A673 (cell line): ENCODE data around the gene POLR1G. TPM values are rescaled to one million over a fixed set of nuclear protein-coding genes. Genes with fewer than 3 reads are reported as not detected.

ENCODE experiments used
- BruUV-seq: library from RNA; stranded (reverse); fragments of 400-500 nt; replicated peaks from 2 replicates; lab custom pipeline; 2021; lab: Mats Ljungman, UMichigan
- CTCF ChIA-PET: fragments of 300-600 bp; sonication (Branson Sonifier 250); formaldehyde crosslinking; loops from one replicate; lab custom pipeline; 2022; ENCODE audit warnings: antibody characterized with exemption; lab: Charles Lee
- POLR2A ChIA-PET: fragments of 300-600 bp; sonication (Branson Sonifier 250); formaldehyde crosslinking; loops from one replicate; lab custom pipeline; 2022; ENCODE audit warnings: antibody characterized with exemption; ENCODE audit not compliant: low non-redundant PET; lab: Charles Lee
- DNase-seq: peaks from one replicate; pipeline ENCODE4 v3.0.0-alpha.2; 2015; ENCODE audit warnings: low spot score
- H3K27ac ChIP-seq: fragments of 200-600 bp; sonication (generic); 2 replicates; pipeline ENCODE4 v1.5.1; 2016; ENCODE audit warnings: mixed run types, low read depth, mild to moderate bottlenecking, mixed read lengths, antibody characterized with exemption, low read length; ENCODE audit not compliant: poor library complexity, severe bottlenecking
- H3K27me3 ChIP-seq: fragments of 200-600 bp; sonication (generic); replicated peaks from 2 replicates; pipeline ENCODE4 v1.6.1; 2017; ENCODE audit warnings: mixed run types, low read depth, mild to moderate bottlenecking, mixed read lengths, antibody characterized with exemption, low read length; ENCODE audit not compliant: insufficient read depth, poor library complexity
- H3K36me3 ChIP-seq: fragments of 200-600 bp; sonication (generic); 2 replicates; pipeline ENCODE4 v1.6.1; 2016; ENCODE audit warnings: mixed run types, mild to moderate bottlenecking, mixed read lengths, antibody characterized with exemption, low read length; ENCODE audit not compliant: insufficient read depth, poor library complexity, severe bottlenecking
- H3K4me1 ChIP-seq: fragments of 200-600 bp; sonication (generic); 2 replicates; pipeline ENCODE4 v1.6.1; 2017; ENCODE audit warnings: mixed run types, mild to moderate bottlenecking, mixed read lengths, antibody characterized with exemption, low read length; ENCODE audit not compliant: insufficient read depth, poor library complexity, severe bottlenecking
- H3K4me3 ChIP-seq: fragments of 200-600 bp; sonication (generic); 2 replicates; pipeline ENCODE4 v1.5.1; 2016; ENCODE audit warnings: low read depth, mixed run types, mild to moderate bottlenecking, mixed read lengths, low read length; ENCODE audit not compliant: poor library complexity, severe bottlenecking
- H3K9me3 ChIP-seq: fragments of 200-600 bp; sonication (generic); 2 replicates; pipeline ENCODE4 v1.6.1; 2016; ENCODE audit warnings: mixed run types, low read depth, mild to moderate bottlenecking, mixed read lengths, antibody characterized with exemption, low read length; ENCODE audit not compliant: poor library complexity, severe bottlenecking
- CTCF ChIP-seq: fragments of 300-800, 200-600 bp; sonication (generic); conservative IDR thresholded peaks from 2 replicates; pipeline ENCODE4 v1.5.1; 2017; ENCODE audit warnings: low read depth, mild to moderate bottlenecking, antibody characterized with exemption, low read length, moderate library complexity, mixed read lengths
- EZH2 ChIP-seq: fragments of 200-600 bp; sonication (generic); IDR thresholded peaks from 2 replicates; pipeline ENCODE4 v1.6.1; 2017; ENCODE audit warnings: borderline replicate concordance, low read depth, mild to moderate bottlenecking, mixed read lengths, antibody characterized with exemption, low read length; ENCODE audit not compliant: poor library complexity, severe bottlenecking
- intact Hi-C: fragments of 100-400 bp; cut with micrococcal nuclease; formaldehyde crosslinking; loops from one replicate; pipeline ENCODE4 v1.10.0; 2022; ENCODE audit not compliant: unreplicated experiment
- total RNA-seq: library from RNA; stranded (reverse); gene quantifications from 2 replicates; pipeline ENCODE4 v1.2.3, GENCODE V29; 2021

Gene POLR1G
- total RNA-seq, 1 experiment from 2014 or later = 30.1 TPM

DNA sequence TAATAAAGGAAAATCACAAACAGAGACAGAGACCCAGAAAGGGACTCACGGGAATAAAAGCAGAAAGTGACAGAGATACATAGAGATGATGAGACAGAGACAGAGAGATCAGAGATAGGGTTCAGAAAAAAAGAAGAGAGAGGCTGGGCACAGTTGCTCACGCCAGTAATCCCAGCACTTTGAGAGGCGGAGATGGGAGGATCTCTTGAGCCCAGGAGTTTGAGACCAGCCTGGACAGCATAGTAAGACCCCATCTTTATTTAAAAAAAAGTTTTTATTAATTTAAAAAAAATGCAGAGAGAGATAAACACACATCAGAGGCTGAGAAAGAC is 41.9 kb downstream of the POLR1G start:
- Histone ChIP-seq H3K27me3 (no peaks in the 10 kb centered on the region), H3K4me1 (peaks cover 6% of the 10 kb centered on the region), H3K36me3 (no peaks in the 10 kb centered on the region), H3K27ac (no peak overlapping the region), H3K9me3 (no peaks in the 10 kb centered on the region), H3K4me3 (no peak overlapping the region)
- intact Hi-C loops = no loop called here
- no TSS peak for BruUV-seq
- DNase-seq = no peak
- ChIA-PET POLR2A (no interaction called here), CTCF (no interaction called here)
- no peak for TF ChIP-seq CTCF
- TF ChIP-seq EZH2 = no peak

- Histone ChIP-seq H3K9me3 (no peaks in the 10 kb centered on the region), H3K27ac (no peak overlapping the region), H3K4me1 (peaks cover 5% of the 10 kb centered on the region), H3K4me3 (no peak overlapping the region), H3K36me3 (no peaks in the 10 kb centered on the region), H3K27me3 (no peaks in the 10 kb centered on the region)
- ChIA-PET POLR2A (no interaction called here), CTCF (no interaction called here)
- no TSS peak for BruUV-seq
- DNase-seq = no peak
- intact Hi-C loops = no loop called here
- no peak for TF ChIP-seq EZH2
- TF ChIP-seq CTCF = no peak
Observed at GRCh38 chr19:45448887-45449299, 42.4 kb downstream of the POLR1G start.

- Histone ChIP-seq H3K27me3 (no peaks in the 10 kb centered on the region), H3K36me3 (no peaks in the 10 kb centered on the region), H3K4me1 (peaks cover 5% of the 10 kb centered on the region), H3K4me3 (peak overlapping the region; percentile 56), H3K9me3 (no peaks in the 10 kb centered on the region), H3K27ac (peak overlapping the region; percentile 83)
- no peak for DNase-seq
- POLR2A ChIA-PET = no interaction called here
- CTCF ChIA-PET = no interaction called here
- TF ChIP-seq CTCF (no peak), EZH2 (no peak)
- intact Hi-C loops = no loop called here
- no TSS peak for BruUV-seq
Observed at GRCh38 chr19:45450012-45450333, 43.5 kb downstream of the POLR1G start.
